HL-60/S4 treated with phorbol 12-myristate 13-acetate at 8.2 ng/mL for 4 days and 3 days (cell line): Measurements from ENCODE around the gene ALMS1.
"Not testable (repeated sequence)": the region's sequence is repeated elsewhere in the genome, so short reads cannot be mapped to it uniquely, and the experiment has no call there.

Experiments used
- in situ Hi-C: fragments of 300-500 bp; cut with MboI; formaldehyde crosslinking; loops from 2 replicates; pipeline ENCODE4 v1.15.0; 2022; ENCODE audit warnings: low sequenced_read_pairs

Gene ALMS1

DNA sequence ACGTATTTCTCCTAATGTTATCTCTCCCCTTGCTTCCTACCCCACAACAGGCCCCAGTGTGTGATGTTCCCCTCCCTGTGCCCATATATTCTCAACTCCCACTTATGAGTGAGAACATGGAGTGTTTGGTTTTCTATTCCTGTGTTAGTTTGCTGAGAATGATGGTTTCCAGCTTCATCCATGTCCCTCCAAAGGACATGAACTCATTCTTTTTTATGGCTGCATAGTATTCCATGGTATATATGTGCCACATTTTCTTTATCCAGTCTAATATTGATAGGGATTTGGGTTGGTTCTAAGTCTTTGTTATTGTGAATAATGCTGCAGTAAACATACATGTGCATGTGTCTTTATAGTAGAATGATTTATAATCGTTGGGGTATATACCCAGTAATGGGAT, 119.2 kb downstream of the ALMS1 start:
- in situ Hi-C loops, result not testable (repeated sequence)

DNA sequence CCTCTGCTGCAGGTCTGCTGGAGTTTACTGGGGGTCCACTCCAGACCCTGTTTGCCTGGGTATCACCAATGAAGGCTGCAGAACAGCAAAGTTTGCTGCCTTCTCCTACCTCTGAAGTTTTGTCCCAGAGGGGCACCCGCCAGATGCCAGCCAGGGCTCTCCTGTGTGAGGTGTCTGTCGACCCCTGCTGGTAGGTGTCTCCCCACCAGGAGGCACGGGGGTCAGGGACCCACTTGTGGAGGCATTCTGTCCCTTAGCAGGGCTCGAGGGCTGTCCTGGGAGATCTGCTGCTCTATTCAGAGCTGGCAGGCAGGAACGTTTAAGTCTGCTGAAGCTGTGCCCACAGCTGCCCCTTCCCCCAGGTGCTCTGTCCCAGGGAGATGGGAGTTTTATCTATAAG, 124.8 kb downstream of the ALMS1 start:
- in situ Hi-C loops, result not testable (repeated sequence)

DNA sequence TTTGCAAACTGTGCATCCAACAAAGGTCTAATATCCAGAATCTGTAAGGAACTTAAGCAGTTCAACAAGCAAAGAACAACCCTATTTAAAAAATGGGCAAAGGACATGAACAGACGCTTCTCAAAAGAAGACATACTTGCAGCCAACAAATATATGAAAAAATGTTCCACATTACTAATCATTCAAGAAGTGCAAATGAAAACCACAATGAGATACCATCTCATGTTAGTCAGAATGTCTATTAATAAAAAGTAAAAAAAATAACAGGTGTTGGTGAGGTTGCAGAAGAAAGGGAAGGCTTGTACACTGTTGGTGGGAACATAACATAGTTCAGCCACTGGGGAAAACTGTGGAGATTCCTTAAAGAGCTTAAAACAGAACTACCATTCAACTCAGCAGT, 130.4 kb downstream of the ALMS1 start:
- in situ Hi-C loops, result no loop called here

DNA sequence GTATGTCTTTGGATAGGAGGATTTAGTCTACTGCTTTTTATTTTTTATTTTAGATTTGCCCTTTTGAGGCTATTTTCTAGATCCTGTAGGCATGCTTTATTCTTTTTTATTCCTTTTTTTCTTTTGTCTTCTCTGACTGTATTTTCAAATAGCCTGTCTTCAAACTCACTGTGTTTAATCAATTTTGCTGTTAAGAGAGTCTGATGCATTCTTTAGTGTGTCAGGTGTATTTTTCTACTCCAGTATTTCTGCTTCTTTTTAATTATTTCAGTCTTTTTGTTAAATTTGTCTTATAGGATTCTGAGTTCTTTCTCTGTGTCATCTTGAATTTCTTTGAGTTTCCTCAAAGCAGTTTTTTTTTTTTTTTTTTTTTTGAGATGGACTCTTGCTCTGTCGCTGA, 143.1 kb downstream of the ALMS1 start:
- in situ Hi-C loops, result no loop called here

DNA sequence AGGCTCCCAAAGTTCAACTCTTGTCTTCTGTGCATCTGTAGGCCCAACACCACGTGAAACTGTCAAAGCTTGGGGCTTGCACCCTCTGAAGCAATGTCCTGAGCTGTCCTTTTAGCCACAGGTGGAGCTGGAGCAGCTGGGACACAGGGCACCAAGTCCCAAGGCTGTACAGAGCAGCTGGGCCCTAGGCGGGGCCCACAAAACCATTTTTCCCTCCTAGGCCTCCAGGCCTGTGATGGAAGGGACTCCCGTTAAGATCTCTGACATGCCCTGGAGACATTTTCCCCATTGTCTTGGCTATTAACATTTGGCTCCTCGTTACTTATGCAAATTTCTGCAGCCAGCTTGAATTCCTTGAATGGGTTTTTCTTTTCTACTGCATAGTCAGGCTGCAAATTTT, 145.1 kb downstream of the ALMS1 start:
- in situ Hi-C loops, result not testable (repeated sequence)

DNA sequence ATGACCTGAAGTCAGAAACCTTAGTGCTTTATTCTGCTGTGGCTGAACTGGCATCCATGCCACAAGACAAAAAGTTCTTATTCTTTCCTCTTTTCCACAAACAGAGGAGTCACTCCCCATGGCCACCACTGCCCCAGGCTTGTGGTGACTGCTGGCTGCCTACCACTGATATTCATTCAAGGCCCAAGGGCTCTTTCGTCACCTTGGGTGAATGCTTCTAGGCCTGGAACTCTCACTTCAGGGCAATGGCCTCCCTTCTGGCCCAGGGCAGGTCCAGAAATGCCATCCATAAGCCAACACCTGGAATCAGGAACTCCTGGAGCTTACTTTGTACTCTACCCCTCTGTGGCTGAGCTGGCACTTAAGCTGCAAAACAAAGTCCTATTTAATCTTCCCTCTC, 146.7 kb downstream of the ALMS1 start:
- in situ Hi-C loops, result no loop called here

DNA sequence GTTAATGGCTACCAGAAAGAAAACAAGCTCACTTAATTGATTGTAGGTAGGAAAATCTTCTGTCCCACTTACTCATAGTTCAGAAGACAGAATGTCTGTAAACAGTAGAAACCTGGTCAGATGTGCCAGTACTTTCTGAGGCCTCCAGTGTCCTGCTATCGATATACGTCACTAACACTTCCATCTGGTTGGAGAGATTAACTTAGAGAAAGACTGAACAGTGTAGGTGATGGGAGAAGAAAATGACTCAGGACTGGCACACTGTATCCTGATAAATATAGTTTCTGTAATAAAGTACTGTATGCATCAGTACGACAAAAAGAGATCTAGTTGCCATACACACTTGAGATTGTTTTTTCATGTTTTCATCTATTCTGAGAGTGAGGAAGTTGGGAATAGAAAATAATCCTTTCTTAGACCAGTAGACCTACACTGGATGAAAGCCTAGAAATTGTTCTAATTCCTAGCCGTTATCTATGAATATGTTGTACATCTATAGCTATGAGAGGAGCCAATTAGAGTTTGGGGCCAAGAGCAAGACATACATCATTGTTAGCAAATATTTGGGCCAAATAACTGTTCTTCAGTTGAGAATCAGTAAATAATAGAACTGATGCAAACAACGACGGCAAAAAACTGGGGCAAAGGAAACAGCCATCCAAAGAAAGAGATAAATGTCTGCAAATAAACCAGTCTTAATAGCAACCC, 150.7 kb downstream of the ALMS1 start:
- in situ Hi-C loops, result no loop called here

DNA sequence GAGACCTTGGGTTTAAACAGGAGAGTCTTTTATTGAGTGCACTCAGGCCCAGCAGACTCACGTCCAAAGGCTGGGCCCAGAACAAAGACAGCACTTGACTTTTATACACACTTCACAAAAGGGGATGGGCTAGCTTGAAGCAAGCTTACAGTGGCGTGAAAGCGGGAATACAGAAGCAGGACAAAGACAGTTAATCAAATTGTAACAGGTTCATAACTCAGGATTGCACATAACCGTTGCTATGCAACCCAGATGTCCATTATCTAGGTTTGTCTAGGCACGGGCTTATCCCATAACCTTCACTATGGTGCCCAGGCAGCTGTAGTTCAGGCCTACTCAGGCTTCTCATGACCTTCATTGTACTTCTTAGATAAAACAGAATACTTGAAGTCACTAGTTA, 175.2 kb downstream of the ALMS1 start:
- in situ Hi-C loops, result not testable (repeated sequence)

DNA sequence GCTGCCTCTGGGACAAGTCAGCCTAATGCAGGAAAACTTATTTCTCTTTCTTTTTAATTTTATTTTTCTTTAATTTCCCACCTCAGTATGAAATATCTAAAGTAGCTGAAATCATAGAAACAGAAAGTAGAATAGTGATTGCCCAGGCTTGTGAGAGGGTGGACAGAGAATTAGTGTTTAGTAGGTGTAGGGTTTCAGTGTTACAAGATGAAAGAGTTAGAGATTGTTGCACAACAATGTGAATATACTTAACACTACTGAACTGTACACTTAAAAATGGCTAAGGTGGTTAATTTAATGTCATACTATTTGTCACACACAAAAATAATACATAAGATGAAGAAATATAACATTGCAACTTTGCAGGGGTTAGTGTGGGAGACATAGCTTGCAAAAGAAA, 175.8 kb downstream of the ALMS1 start:
- in situ Hi-C loops, result no loop called here

DNA sequence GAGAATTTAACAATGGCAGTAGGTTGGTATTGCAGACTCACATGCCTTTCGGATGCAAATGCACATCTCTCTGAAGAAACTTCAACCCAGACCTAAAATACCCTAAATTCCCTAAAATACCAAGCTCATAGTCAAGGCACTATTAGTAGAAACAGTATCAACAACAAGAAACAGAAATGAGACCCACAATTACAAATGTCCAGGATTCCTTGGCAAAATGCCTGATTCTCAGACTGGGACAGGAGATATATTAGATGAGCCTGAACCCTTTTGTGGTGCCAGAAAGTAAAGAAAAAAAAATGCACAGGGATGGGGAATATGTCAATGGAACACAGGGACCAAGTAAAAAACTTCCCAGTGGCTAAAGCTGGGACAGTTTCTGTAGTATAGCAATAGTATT, 179.3 kb downstream of the ALMS1 start:
- in situ Hi-C loops, result no loop called here

DNA sequence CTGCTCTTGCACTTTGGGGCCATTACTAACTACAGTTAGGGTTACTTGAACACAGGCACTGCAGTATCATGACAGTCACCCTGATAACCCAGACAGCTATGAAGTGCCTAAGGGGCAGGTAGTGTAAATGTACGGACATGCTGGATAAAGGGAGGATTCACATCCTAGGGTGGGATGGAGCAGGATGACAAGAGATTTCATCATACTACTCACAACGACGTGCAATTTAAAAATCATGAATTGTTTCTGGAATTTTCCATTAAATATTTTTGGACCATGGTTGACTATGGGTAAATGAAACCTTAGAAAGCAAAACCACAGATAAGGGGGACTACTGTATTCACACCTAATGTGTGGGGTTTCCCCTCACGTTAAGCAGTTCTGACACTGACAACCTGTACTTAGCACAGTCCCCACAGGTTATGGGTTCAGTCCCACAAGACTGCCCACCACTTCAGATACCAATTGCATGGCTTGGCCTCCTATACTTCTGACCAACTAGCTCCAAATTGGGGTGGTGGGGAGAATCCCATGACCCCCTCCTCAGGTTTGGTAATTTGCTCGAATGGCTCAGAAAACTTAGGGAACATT, 180.7 kb downstream of the ALMS1 start:
- in situ Hi-C loops, result no loop called here

DNA sequence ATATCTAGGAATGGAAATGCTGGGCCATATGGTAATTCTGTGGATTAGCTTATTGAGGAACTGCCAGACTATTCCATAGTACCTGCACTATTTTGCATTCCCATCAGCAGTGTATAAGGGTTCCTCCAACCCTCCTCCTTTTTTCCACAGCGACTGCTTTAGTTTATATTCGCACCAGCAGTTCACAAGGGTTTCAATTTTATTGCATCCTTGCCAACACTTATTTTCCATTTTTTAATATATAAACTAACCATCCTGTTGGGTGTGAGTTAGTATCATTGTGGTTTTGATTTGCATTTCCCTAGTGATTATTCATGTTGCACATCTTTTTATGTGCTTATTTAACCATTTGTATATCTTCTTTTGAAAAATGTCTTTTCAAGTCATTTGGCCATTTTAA, 189.6 kb downstream of the ALMS1 start:
- in situ Hi-C loops, result no loop called here

DNA sequence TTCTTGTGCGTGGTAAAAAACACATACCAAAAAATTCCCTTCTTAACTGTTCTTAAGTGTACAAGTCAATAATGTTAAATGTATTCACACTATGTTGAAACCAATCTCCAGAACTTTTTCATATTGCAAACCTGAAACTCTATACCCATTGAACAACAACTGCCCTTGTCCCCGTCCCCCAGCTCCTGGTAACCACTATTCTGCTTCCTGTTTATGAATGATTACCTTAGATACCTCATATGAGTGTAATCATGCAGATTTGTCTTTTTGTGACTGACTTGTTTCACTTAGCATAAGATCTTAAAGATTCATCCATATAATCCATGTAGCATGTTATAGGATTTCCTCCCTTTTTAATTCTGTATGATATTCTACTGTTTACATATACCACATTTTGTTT, 196.7 kb downstream of the ALMS1 start:
- in situ Hi-C loops, result no loop called here

DNA sequence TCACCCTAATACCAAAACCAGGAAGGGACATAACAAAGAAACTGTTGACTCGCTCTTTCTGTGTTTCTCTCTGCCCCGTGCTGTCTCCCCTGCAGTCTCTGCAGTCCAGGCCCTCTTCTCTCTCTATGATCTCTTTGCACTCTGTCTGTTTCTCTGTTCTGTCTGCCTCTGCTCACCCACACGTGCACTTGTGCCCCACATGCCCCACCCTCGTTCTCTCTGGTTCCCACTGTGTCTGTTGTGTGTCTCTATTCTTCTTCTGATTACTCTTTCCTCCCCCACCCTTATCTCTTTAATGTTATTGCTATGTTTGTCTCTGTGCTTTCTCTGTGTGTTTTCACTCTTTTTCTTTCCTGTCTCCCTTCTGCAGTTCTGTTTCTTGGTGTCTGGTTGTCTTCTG, 202.5 kb downstream of the ALMS1 start:
- in situ Hi-C loops, result no loop called here

DNA sequence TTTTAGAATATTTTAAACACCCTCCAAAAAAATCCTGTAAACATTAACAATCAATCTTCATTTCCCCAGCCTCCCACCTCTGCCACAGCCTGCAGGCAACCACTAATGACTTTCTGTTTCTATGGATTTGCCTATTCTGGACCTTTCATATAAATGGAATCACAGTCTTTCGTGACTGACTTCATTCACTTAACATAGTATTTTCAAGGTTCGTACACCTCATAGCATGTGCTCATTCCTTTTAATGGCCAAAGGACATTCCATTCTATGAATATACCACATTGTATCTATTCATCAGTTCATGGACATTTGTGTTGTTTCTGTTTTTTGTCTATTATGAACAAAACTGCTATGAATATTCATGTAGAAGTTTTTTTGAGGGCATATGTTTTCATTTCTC, 208.0 kb downstream of the ALMS1 start:
- in situ Hi-C loops, result no loop called here

DNA sequence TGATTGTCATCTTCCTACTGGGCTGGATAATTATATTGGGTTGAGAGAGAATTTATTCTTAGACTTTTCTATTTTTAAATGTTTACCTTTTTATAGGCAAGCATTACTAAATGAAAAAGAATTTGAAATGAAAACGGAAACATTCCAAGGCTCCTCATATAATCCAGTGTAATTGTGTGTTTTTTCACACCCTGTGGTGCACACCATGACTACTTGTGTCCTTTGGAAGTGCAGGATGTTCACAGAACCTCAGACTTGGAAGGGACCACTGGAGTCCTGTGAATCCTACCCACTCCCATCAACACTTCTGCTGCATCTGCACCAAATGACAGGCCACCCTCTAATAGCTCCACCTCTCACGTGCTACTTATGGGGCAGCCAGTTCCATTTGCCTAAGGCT, 208.6 kb downstream of the ALMS1 start:
- in situ Hi-C loops, result no loop called here

DNA sequence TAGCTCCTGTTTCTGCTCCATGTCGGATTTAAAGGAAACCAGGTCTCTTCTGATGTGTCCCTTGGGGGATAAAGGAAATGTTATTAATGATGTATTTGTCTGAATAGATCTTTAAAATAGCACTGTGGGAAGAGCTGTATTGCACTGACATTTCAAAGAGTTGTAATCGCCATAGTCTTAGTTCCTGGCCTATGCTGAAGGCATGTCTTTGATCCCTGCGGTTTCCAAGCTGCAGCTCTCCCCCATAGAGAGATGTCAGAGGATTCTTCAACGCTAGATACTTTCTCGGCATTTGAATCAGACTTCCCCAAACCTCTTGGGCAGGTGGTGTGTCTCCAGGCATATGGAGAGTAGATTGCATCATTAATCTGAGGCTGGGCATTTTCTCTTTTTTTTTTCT, 216.1 kb downstream of the ALMS1 start:
- in situ Hi-C loops, result no loop called here

DNA sequence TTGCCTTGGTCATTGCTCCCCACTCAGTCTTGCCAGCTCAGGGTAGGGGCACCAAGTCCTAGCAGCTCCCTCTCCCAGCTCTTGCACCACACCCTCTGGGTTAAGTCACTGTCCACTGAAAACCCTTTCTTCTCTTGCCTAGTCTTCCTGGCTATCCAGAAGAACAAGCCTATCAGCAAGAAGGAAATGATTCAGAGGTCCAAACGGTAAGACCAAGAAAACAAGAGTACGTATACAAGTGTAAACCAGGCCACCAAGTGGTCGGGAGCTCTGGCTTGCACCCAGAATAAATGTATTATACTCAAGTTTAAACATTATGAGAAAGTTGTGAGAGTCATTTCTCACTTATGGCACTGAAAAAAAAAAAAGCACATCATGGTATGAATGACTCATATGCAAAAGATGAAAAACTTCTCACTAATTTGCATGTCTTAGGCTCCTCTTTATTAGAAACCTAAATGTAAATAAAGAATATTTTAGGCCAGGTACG, 217.5 kb downstream of the ALMS1 start:
- in situ Hi-C loops, result not testable (repeated sequence)

DNA sequence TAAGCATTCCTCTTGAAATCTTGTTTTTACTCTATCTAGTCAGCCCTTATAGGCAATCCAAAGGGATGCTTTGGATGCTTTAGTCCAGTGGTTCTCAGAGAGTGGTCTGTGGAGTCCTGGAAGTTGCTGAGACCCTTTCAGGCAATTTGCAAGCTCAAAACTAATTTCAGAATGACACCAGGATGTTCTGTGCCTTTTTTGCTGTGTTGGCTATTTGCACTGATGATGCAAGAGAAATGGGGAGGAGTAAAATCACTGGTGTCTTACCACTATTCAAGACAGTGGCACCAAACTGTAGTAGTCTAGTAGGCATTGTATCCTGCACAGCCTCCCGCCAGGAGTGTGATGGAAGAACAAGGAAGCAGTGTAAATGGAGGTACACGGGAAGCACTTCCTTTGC, 219.0 kb downstream of the ALMS1 start:
- in situ Hi-C loops, result not testable (repeated sequence)

DNA sequence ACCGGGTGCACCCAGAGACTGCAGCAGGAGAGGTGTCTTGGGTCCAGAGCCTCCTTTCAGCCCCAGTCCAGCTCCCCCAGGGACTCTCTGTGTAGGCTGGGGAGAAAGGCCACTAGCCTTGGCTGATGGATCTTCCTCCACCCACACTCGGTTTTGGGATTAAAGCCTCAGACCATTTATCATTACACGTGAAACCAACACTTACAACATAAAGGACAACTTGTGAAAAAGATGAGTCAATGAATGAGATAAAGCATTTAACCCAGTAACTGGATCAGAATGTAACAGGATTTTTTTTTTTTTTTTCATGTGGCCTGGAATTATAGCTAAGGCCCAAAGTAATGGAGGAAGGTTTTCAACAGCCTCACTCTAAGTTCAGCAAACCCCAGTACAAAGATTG, 224.5 kb downstream of the ALMS1 start:
- in situ Hi-C loops, result no loop called here

DNA sequence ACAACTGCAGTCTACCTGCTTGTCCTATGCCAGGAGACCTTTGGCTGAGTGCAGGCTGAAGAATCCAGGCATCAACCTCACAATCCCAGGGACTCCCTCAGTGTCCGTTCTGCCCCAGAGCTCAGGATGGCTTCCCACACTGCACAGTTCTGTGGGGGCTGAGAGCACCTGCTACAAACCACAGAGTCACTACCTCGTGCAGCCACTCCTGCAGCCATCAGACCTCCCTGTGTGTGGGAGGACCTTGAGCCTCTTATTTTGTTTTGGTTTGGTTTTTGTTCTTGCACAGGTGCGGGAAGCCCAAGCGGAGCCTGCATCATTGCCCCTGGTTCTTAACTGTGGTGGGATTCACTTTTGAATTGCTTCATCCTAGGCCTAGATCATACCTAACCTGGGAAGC, 225.6 kb downstream of the ALMS1 start:
- in situ Hi-C loops, result no loop called here

DNA sequence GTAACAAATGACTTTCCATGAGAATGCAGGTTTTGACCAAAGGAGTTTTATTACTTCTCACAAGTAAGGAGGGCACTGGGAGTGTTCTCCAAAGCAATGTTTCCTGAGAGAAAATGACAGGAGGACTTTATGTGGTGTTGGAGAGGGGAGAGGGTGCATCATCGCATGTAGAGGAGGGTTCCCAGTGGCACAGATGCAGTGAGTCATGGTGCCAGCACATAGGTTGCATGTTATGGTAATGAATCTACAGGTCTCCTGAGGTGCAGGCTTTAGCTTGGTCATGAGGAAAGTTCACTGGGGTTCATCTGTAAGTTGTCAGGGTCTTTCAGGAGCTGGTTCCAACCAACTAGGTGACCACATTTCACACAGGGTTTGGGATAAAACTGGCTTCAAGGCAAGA, 226.2 kb downstream of the ALMS1 start:
- in situ Hi-C loops, result no loop called here

DNA sequence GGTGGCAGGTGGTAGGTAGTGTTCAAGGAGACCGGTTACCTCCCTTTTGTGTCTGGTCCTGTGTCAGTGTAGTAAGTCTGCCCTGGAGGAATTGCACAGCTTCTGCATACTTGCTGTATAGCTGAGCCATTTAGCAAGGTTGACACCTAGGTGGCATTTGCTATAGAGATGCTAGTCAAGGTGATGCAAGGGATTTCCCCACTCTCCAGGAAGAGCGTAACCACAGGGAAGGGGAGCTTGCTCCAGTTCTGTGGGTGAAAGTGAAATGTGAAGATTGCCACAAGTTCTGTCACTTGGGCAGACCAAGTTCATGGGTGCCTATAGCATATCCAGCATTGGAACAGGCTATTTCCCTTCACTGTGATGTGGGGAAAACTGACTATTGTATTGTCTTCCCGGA, 228.5 kb downstream of the ALMS1 start:
- in situ Hi-C loops, result no loop called here
